Measurements from ENCODE around the gene KCP.

Gene KCP

DNA sequence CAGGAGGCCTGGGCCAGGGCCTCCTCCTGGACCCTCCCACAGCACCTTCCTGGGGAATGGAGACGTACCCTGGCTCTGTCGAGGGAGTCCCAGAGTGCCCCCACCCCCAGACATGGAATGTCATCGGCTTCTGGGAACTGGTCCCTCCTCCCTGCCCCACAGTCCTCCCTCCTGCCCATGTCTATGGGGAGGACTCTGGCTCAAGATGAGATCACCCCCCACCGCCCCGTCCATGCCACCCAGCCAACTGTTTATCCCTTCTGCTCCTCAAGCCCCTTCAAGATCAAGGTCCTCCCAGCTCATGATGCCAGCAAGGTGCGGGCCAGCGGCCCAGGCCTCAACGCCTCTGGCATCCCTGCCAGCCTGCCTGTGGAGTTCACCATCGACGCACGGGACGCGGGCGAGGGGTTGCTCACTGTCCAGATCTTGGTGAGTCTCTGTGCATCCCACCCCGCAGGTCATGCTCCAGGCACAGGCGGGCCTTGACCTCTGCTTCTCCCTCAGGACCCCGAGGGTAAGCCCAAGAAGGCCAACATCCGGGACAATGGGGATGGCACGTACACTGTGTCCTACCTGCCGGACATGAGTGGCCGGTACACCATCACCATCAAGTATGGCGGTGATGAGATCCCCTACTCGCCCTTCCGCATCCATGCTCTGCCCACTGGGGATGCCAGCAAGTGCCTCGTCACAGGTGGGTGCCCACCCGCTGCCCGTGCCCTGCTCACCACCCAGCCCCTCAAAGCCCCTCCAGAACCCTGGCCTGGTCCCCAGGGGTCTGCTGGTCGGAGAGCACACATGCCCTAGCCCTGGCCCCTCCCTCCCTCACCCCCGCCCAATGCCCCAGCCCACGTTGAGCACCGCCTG is 62.0 kb downstream of the KCP start:
- Histone ChIP-seq H3K9ac (ENCODE audit: low read depth, low read length) (no peak overlapping the region), H3K27ac (ENCODE audit: low read length) (no peak overlapping the region), H3K9me3 (ENCODE audit: insufficient read depth, low read depth, low read length) (no peaks in the 10 kb centered on the region), H3K36me3 (ENCODE audit: insufficient read depth, low read depth, low read length) (no peaks in the 10 kb centered on the region), H3K27me3 (ENCODE audit: insufficient read depth, low read length) (no peaks in the 10 kb centered on the region), H3K4me3 (ENCODE audit: low read length) (no peak overlapping the region), H3K4me1 (ENCODE audit: insufficient read depth, low read length) (no peaks in the 10 kb centered on the region)

DNA sequence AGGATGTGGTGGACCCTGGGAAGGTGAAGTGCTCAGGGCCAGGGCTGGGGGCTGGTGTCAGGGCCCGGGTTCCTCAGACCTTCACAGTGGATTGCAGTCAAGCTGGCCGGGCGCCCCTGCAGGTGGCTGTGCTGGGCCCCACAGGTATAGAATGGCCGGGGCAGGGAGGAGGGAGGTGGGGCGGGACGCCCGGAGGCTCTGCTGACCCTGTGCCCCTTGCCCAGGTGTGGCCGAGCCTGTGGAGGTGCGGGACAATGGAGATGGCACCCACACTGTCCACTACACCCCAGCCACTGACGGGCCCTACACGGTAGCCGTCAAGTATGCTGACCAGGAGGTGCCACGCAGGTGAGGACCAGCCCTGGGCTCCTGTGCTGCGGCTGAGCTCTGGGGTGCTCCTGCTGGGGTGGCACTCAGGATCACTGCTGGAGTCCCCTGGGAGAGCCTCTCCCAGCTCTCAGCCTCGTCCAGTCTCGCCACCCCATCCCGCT is 62.7 kb downstream of the KCP start:
- H3K36me3 ChIP-seq (ENCODE audit: insufficient read depth, low read depth, low read length): no peaks in the 10 kb centered on the region
- H3K4me1 ChIP-seq (ENCODE audit: insufficient read depth, low read length): no peaks in the 10 kb centered on the region
- H3K4me3 ChIP-seq (ENCODE audit: low read length): no peak overlapping the region
- H3K27ac ChIP-seq (ENCODE audit: low read length): no peak overlapping the region
- H3K9me3 ChIP-seq (ENCODE audit: insufficient read depth, low read depth, low read length): no peaks in the 10 kb centered on the region
- no peak overlapping the region for H3K9ac ChIP-seq (ENCODE audit: low read depth, low read length)
- H3K27me3 ChIP-seq (ENCODE audit: insufficient read depth, low read length): no peaks in the 10 kb centered on the region

DNA sequence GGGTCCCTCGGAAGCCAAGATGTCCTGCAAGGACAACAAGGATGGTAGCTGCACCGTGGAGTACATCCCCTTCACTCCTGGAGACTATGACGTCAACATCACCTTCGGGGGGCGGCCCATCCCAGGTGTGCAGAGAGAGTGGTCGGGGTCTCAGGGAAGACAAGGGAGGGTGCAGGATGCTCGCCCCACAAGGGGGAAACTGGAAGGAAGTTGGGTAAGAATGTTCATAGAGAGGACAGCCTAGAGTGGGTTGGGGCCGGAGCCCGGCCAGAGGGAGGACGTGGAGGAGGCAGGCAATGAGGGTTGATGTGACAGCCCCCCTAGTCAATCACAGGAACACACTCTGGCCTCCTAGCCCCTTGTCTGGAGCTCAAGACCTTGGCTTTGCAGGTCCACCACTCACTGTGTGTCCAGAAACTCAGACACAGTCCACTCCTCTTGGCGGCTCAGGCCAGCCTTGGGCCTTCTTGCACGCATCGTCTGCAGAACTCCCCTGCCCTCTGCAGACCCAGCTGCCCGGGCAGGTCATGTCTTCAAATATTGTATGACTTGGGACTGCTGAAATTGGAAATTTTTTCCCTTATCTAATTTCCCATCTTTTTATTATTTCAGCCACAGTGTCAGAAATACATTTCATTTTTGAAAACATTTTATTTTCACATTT is 63.6 kb downstream of the KCP start:
- H3K4me3 ChIP-seq (ENCODE audit: low read length): no peak overlapping the region
- H3K9me3 ChIP-seq (ENCODE audit: insufficient read depth, low read depth, low read length): no peaks in the 10 kb centered on the region
- no peaks in the 10 kb centered on the region for H3K36me3 ChIP-seq (ENCODE audit: insufficient read depth, low read depth, low read length)
- H3K27ac ChIP-seq (ENCODE audit: low read length): no peak overlapping the region
- no peak overlapping the region for H3K9ac ChIP-seq (ENCODE audit: low read depth, low read length)
- H3K4me1 ChIP-seq (ENCODE audit: insufficient read depth, low read length): no peaks in the 10 kb centered on the region
- no peaks in the 10 kb centered on the region for H3K27me3 ChIP-seq (ENCODE audit: insufficient read depth, low read length)

DNA sequence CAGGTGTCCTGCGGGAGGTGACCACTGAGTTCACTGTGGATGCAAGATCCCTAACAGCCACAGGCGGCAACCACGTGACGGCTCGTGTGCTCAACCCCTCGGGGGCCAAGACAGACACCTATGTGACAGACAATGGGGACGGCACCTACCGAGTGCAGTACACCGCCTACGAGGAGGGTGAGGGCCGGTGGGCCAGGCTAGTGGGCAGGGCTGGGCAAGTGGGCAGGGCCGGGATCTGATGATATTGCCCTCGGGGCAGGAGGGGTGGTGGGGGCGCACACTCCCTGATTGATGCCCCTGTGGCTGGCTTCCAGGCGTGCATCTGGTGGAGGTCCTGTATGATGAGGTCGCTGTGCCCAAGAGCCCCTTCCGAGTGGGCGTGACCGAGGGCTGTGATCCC is 64.5 kb downstream of the KCP start:
- Histone ChIP-seq H3K27ac (ENCODE audit: low read length) (no peak overlapping the region), H3K27me3 (ENCODE audit: insufficient read depth, low read length) (no peaks in the 10 kb centered on the region), H3K4me3 (ENCODE audit: low read length) (no peak overlapping the region), H3K9me3 (ENCODE audit: insufficient read depth, low read depth, low read length) (no peaks in the 10 kb centered on the region), H3K4me1 (ENCODE audit: insufficient read depth, low read length) (no peaks in the 10 kb centered on the region; the same call in 1 of the 2 replicates), H3K36me3 (ENCODE audit: insufficient read depth, low read depth, low read length) (no peaks in the 10 kb centered on the region), H3K9ac (ENCODE audit: low read depth, low read length) (no peak overlapping the region)

DNA sequence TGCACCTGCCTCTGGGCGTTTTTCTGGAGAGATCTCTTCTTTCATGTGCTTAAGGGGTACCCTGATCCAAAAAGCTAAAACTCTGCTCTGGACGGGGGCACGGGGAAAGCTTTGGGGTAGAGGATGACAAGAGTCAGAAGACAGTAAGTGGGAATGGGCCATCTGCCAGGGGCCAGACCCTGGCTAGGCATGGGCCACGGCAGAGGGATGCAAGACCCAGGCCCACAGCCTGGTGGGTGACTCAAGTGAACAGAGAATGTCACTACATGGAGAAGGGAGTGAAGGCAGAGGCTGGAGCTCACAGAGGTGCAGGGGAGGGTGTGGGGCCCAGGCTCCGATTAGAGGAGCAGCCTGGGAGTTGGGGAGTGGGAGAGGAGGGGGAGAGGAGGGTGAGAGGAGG is 65.0 kb downstream of the KCP start:
- Histone ChIP-seq H3K27ac (ENCODE audit: low read length) (no peak overlapping the region), H3K4me1 (ENCODE audit: insufficient read depth, low read length) (no peaks in the 10 kb centered on the region; the same call in 1 of the 2 replicates), H3K27me3 (ENCODE audit: insufficient read depth, low read length) (no peaks in the 10 kb centered on the region), H3K4me3 (ENCODE audit: low read length) (no peak overlapping the region), H3K36me3 (ENCODE audit: insufficient read depth, low read depth, low read length) (no peaks in the 10 kb centered on the region), H3K9ac (ENCODE audit: low read depth, low read length) (no peak overlapping the region), H3K9me3 (ENCODE audit: insufficient read depth, low read depth, low read length) (no peaks in the 10 kb centered on the region)

DNA sequence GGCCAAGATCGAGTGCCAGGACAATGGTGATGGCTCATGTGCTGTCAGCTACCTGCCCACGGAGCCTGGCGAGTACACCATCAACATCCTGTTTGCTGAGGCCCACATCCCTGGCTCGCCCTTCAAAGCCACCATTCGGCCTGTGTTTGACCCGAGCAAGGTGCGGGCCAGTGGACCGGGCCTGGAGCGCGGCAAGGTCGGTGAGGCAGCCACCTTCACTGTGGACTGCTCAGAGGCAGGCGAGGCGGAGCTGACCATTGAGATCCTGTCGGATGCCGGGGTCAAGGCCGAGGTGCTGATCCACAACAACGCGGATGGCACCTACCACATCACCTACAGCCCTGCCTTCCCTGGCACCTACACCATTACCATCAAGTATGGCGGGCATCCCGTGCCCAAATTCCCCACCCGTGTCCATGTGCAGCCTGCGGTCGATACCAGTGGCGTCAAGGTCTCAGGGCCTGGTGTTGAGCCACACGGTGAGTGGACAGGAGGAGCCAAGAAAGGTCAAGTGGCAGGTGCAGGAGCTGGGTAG is 65.7 kb downstream of the KCP start:
- Histone ChIP-seq H3K27ac (ENCODE audit: low read length) (no peak overlapping the region), H3K4me1 (ENCODE audit: insufficient read depth, low read length) (no peaks in the 10 kb centered on the region; the same call in 1 of the 2 replicates), H3K36me3 (ENCODE audit: insufficient read depth, low read depth, low read length) (no peaks in the 10 kb centered on the region), H3K27me3 (ENCODE audit: insufficient read depth, low read length) (no peaks in the 10 kb centered on the region), H3K9me3 (ENCODE audit: insufficient read depth, low read depth, low read length) (no peaks in the 10 kb centered on the region), H3K4me3 (ENCODE audit: low read length) (no peak overlapping the region), H3K9ac (ENCODE audit: low read depth, low read length) (no peak overlapping the region)

DNA sequence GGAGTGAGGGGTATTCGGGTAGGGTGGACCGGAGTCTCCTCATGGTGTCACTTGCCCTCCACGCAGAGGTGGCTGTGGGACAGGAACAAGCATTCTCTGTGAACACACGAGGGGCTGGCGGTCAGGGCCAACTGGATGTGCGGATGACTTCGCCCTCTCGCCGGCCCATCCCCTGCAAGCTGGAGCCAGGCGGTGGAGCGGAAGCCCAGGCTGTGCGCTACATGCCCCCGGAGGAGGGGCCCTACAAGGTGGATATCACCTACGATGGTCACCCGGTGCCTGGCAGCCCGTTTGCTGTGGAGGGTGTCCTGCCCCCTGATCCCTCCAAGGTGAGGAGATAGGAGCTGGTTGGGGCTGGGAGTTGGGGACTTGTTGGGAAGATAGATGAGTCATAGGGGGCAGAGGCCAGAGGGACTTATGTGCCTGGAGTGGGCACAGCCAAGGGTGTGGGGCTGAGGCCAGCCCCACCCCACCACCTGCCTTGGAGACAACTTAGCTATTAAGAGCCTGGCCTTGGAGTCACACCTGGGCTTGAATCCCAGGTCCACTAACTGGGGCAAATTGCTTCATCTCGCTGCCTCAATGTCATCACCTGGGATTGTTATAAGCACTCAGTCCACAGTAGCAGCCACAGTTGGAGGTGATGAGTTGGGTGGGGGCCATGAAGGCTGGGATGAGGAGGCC is 66.4 kb downstream of the KCP start:
- no peaks in the 10 kb centered on the region for H3K9me3 ChIP-seq (ENCODE audit: insufficient read depth, low read depth, low read length)
- no peaks in the 10 kb centered on the region for H3K36me3 ChIP-seq (ENCODE audit: insufficient read depth, low read depth, low read length)
- H3K27me3 ChIP-seq (ENCODE audit: insufficient read depth, low read length): no peaks in the 10 kb centered on the region

DNA sequence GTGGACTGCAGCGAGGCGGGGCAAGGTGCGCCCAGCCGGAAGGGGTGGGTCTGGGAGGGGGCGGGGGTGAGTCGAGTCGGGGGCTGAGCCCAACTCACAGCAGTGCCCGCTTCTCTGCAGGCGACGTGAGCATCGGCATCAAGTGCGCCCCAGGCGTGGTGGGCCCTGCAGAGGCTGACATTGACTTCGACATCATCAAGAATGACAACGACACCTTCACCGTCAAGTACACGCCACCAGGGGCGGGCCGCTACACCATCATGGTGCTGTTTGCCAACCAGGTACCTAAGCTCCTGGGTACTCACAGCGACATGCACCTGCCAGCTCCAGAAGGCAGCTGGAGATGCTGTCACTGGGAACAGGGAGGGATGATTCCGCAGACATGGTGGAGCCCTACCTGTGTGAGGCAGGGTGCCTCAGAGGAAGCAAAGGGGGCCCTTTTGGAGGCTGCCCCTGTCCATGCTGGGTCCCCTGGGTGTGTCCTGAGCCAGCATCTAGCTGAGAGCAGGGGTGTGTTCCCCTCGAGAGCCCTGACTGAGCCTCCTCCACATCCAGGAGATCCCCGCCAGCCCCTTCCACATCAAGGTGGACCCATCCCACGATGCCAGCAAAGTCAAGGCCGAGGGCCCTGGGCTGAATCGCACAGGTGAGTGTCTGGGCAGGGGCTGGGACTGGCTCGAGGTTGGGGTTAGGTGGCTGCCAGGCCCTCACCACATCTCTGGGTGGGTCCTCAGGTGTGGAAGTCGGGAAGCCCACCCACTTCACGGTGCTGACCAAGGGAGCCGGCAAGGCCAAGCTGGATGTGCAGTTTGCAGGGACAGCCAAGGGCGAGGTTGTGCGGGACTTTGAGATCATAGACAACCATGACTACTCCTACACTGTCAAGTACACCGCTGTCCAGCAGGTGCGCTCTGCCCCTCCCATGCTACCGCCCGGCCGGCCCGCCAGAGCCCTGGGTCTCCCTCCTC is 67.6 kb downstream of the KCP start:
- Histone ChIP-seq H3K4me1 (ENCODE audit: insufficient read depth, low read length) (no peaks in the 10 kb centered on the region; the same call in 1 of the 2 replicates), H3K27me3 (ENCODE audit: insufficient read depth, low read length) (no peaks in the 10 kb centered on the region), H3K27ac (ENCODE audit: low read length) (no peak overlapping the region), H3K9me3 (ENCODE audit: insufficient read depth, low read depth, low read length) (no peaks in the 10 kb centered on the region), H3K9ac (ENCODE audit: low read depth, low read length) (no peak overlapping the region), H3K4me3 (ENCODE audit: low read length) (no peak overlapping the region), H3K36me3 (ENCODE audit: insufficient read depth, low read depth, low read length) (no peaks in the 10 kb centered on the region)

More for the DNA sequence above, 66.4 kb downstream of the KCP start:
- no peak overlapping the region for H3K4me3 ChIP-seq (ENCODE audit: low read length)
- H3K9ac ChIP-seq (ENCODE audit: low read depth, low read length): no peak overlapping the region
- no peaks in the 10 kb centered on the region; the same call in 1 of the 2 replicates for H3K4me1 ChIP-seq (ENCODE audit: insufficient read depth, low read length)
- H3K27ac ChIP-seq (ENCODE audit: low read length): no peak overlapping the region

DNA sequence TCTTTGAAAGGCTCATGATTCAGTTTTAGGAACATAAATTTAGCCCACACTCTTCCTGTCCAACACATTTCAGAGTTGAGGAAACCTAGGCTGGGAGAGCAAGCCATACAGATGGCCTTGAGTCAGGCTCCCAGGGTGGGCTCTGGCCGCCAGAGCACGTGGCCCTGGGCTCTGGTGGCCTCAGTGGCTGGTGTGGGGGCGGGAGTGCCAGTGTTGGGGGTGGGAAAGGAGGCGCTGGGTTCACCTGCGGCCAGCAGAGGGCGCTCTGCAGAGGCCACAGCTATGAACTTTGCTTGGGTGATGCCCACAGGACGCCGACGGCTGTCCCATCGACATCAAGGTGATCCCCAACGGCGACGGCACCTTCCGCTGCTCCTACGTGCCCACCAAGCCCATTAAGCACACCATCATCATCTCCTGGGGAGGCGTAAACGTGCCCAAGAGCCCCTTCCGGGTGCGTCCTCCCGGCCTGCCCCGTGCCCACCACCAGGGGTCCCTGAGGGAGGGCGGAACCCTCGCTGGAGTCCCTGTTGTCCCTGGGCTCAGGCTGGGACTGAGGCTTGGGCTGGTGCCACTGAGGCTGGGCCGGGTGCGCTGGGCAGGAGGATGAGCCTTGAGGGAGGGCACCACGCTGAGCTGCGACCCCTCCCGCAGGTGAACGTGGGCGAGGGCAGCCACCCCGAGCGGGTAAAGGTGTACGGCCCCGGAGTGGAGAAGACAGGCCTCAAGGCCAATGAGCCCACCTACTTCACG is 68.4 kb downstream of the KCP start:
- H3K36me3 ChIP-seq (ENCODE audit: insufficient read depth, low read depth, low read length): no peaks in the 10 kb centered on the region
- H3K9ac ChIP-seq (ENCODE audit: low read depth, low read length): no peak overlapping the region
- H3K4me3 ChIP-seq (ENCODE audit: low read length): no peak overlapping the region
- H3K27me3 ChIP-seq (ENCODE audit: insufficient read depth, low read length): no peaks in the 10 kb centered on the region
- H3K9me3 ChIP-seq (ENCODE audit: insufficient read depth, low read depth, low read length): no peaks in the 10 kb centered on the region
- no peak overlapping the region for H3K27ac ChIP-seq (ENCODE audit: low read length)
- no peaks in the 10 kb centered on the region; the same call in 1 of the 2 replicates for H3K4me1 ChIP-seq (ENCODE audit: insufficient read depth, low read length)

DNA sequence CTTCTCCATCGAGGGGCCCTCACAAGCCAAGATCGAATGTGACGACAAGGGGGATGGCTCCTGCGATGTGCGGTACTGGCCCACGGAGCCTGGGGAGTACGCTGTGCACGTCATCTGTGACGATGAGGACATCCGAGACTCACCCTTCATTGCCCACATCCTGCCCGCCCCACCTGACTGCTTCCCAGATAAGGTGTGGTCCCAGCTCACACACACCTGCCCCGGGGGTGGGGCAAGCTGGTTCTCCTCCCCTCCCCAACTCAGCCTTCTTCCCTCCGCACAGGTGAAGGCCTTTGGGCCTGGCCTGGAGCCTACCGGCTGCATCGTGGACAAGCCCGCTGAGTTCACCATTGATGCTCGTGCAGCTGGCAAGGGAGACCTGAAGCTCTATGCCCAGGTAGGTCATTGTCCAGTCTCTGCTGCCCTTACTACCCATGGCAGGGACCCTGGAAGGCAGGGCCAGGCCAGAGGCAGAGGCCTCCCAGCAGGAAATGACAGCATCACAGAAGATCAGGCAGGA is 69.3 kb downstream of the KCP start:
- Histone ChIP-seq H3K27ac (ENCODE audit: low read length) (no peak overlapping the region), H3K4me3 (ENCODE audit: low read length) (no peak overlapping the region), H3K36me3 (ENCODE audit: insufficient read depth, low read depth, low read length) (no peaks in the 10 kb centered on the region), H3K9me3 (ENCODE audit: insufficient read depth, low read depth, low read length) (no peaks in the 10 kb centered on the region), H3K4me1 (ENCODE audit: insufficient read depth, low read length) (no peaks in the 10 kb centered on the region; the same call in 1 of the 2 replicates), H3K27me3 (ENCODE audit: insufficient read depth, low read length) (no peaks in the 10 kb centered on the region), H3K9ac (ENCODE audit: low read depth, low read length) (no peak overlapping the region)

Measured in iPS-20b (cell line).